Activated effector memory CD4-positive, alpha-beta T cell treated with anti-CD3 and anti-CD28 coated beads, Interleukin-2, amount 50 U/mL, for 16 hours (primary cell): ENCODE results near the gene PRR33.

Experiments
- DNase-seq: peaks from one replicate; pipeline ENCODE4 v3.0.0-alpha.2; 2020

The PRR33 gene

DNA sequence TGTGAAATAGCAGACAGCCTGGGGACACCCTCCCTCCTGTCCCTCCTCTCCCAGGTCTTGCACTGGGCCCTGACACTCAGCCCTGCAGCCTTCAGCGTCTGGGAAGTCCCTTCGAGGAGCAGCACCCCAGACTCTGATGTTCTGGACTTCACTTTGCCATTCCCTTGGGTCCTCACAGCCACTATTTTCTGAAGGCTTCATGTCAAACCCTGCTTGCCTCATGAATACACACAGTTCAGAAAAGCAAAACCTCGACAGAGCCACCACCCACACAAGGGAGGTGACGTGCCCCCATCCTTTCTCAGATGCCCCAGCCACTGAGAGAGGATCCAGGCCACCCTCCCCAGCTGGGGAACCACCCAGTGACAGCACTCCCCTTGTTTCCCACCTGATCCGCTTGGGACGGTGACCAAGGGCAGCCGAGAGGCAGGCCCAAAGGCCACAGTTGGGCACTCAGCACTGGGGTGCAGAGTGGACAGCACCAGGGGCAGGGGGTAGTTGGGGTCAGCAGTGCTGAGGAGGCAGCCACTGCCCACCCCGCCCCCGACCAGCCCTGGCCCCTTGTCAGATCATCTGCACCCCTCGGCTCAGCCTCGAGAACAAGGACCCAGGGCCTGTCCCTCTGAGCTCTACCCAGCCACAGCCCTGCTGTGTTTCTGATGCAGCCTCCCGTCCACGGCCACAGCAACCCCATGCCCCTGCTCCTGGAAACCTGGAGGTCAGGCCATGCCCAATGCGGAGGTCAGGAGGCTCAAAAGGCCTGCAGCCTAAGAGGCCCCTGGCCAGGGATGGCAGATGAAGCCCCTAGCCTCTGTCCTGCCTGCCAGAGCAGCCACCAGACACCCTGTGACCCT is 24.7 kb upstream of the PRR33 start:
- DNase-seq, result no peak

DNA sequence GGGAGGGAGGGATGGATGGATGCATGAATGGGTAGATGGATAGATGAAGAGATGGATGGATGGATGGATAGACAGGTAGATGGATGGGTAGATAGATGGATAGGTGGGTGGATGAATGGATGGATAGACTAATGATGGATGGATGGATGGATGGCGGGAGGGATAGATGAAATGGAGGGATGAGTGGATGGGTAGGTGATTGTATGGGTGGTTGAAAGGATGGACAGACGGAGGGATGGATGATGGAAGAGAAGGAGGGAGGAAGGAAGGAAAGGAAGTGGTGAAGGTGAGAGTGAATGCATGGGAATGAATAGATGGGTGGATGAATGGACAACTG is 24.1 kb upstream of the PRR33 start:
- no peak for DNase-seq

GRCh38 chr11:1913271-1914060 is 21.8 kb upstream of the PRR33 start:
- DNase-seq, result no peak

DNA sequence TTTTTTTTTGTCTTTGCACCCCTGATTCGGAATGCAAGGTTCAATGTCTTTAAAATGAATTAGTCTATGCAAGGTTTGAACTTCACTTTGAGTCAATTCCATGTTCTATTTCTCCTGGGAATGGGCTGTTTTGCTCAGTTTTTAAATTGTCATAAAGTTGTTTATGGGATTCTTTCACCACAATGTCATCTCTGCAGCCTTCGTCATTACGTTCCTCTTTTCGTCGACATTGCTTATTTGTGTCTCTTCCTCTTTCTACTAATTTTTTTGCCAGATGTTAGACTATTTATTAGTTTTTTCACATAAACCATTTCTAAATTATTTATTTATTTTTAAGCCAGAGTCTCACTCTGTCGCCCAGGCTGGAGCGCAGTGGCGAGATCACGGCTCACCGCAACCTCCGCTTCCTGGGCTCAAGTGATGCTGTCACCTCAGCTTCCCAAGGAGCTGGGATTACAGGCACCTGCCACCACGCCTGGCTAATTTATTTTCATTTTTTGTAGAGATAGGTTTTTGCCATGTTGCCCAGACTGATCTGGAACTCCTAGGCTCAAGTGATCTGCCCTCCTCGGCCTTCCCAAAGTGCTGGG is 20.7 kb upstream of the PRR33 start:
- no peak for DNase-seq

DNA sequence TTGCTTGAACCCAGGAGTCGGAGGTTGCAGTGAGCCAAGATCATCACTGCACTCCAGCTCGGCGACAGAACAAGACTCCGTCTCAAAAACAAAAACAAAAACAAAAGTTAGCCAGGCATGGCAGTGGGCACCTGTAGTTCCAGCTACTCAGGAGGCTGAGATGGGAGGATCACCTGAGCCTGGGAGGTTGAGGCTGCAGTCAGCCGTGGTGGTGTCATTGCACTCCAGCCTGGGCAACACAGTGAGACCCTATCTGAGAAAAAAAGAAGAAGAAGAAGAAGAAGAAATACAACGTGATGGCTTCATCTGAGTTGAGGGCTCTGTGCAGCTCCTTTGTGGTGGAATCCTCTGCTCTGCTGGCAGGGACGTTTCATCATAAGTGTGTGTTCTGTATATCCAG is 17.8 kb upstream of the PRR33 start:
- no peak for DNase-seq

DNA sequence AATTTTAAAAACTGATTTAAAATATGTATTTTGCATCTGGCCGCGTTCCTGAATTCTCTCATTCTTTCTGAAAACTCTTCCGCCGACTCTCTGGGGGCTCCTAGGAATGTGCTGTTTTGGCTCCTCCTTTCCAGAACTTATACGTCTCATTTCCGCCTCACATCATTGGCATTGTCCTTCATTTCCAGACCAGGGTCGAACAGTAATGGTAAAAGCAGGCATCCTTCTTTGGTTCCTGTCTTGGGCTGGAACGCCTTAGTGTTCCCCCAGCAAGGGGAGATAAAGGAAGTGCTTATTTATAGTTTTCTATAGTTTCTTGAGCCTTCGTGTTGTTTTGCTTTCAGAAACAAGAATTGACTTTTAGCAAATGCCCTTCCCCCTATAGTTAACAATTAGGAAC is 16.9 kb upstream of the PRR33 start:
- no peak for DNase-seq

DNA sequence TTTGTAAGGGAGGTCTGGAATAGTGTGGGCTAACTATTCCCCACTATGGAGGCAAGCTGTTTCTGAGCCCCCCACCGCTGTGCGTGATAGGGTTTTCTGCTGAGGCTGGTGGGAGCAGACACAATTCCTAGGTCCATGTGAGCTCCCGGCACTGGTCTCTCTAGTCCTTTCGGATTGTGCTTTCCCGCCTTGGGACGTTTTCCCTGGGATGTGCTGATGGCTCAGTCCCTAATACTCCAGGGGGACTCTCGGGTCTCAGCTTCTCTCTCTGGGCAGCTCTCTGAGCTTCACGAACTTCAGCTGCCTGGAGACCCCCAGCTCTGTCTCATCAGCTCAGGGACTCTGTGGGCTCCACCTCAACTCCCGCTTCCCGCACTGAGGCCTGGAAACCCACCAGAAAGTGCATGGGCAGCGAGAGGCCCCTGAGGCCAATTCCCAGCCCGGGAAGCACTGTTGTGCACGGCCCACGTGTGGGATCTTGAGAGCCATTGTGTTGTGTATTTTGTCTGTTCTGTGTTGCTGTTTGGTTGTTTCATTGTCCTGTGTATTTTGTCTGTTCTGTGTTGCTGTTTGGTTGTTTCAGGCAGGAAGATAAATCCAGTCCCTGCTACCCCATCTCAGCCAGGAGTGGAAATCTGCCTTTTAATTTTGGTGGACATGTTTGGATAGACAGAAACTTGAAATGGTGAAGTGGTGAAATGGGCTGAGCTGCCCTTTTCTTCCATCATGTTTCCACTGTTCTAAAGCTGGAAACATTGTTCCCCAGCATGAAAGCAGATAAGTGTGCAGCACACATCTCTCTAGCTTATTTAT is 15.1 kb upstream of the PRR33 start:
- no peak for DNase-seq

DNA sequence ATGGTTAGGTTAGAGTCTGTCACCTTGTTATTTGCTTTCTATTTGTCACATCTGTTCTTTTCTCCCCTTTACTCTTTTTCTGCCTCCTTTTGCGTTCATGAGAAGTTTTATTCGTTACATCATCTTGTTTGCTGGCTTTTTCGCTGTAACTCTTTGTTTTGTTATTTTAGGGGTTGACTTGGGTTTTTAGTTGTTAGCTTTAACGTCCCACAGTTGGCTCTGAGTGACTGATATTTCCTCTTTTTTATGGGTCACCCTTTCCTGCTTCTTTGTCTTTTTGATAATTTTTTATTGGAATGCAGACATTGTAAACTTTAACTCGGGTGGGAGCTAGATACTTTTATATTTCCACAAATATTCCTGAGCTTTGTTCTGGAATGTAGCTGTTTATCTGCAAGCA is 14.5 kb upstream of the PRR33 start:
- no peak for DNase-seq

DNA sequence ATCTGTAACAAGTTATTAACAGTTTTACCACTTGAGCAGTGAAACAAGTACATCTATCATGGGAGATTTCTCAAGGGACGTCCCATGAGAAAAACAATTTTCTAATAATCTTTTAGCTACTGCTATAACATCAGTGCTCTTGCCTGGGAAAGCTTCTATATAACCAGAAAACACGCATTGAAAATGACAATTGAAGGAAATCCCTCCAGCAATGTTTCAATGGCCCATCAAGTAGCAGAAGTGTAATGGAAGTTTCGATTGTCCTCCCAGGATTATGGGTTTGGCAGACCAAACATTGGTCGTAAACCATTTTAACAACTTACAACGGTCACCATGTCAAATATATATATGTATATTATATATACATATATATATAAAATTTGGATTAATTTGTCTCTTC is 8.0 kb upstream of the PRR33 start:
- DNase-seq, result no peak

DNA sequence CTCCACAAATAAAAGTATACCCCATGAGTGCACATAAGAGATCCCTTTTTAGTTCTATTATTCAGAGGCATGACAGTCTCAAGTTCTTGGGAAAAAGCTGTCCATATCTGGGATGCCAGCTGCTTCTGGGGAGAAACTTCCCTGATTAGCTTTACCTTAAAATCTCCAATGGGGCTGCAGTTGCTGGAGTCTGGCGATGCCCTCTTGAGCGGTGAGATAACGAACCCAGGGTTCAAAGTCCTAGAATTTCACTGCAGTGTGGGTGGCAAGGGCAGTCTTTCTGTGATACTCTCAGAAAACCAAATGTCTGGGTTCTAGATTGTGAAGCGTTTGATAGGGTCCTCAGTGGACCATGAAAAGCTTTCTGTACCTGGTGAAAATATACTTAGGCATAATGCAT is 7.4 kb upstream of the PRR33 start:
- DNase-seq, result no peak

- DNase-seq, result no peak
Measured at GRCh38 chr11:1896923-1897322, 5.2 kb upstream of the PRR33 start.

- no peak for DNase-seq
Measured at GRCh38 chr11:1896468-1896867, 4.8 kb upstream of the PRR33 start.

DNA sequence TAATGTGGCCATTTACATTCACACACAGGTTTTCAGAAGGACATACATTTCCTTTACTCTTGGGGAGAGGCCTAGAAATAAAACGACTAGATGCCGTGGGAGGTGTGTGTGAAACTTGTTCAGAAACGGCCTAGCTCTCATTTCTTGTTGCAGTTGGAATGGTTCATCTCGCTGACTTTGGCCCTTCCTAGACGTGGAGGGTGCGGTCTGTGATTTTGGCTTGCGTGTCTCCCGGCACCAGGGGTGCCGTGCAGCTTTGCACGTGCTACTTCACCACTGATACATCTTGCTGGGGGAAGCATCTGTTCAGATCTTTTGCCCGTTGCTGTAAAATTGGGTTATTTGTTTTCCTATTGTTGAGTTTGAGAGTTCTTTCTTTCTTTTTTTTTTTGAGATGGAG is 3.1 kb upstream of the PRR33 start:
- DNase-seq, result no peak

DNA sequence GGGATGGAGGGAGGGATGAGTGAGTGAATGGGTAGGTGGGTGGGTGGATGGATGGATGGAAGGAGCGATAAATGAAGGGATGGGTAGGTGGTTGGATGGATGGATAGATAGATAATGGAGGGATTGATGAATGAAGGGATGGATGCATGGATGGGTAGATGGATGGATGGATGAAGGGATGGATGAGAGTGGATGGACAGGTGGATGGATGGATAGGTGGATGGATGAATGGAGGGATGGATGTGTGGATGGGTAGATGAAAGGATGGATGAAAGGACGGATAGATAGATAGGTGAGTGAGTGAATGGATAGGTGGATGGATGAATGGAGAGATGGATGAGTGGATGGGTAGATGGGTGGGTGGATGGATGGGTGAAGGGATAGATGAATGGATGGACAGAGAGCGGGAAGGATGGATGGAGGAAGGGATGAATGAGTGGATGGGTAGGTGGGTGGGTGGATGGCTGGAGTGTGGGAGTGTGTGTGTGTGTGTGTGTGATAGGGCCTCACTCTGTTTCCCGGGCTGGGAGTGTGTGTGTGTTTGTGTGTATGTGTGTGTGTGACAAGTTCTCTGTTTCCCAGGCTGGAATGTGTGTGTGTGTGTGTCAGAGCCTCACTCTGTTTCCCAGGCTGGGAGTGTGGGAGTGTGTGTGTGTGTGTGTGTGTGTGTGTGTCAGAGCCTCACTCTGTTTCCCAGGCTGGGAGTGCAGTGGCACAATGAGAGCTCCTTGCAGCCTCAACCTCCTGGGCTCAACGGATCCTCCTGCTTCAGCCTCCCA is 2.1 kb upstream of the PRR33 start:
- no peak for DNase-seq

- no peak for DNase-seq
Measured at GRCh38 chr11:1892558-1892957, 863 bp upstream of the PRR33 start.

- DNase-seq, result no peak
Measured at GRCh38 chr11:1892116-1892515, 421 bp upstream of the PRR33 start.

GRCh38 chr11:1890856-1891830 is 552 bp downstream of the PRR33 start:
- DNase-seq, result no peak

- peak; percentile 61 for DNase-seq
Measured at GRCh38 chr11:1889941-1890855, 1.5 kb downstream of the PRR33 start.

DNA sequence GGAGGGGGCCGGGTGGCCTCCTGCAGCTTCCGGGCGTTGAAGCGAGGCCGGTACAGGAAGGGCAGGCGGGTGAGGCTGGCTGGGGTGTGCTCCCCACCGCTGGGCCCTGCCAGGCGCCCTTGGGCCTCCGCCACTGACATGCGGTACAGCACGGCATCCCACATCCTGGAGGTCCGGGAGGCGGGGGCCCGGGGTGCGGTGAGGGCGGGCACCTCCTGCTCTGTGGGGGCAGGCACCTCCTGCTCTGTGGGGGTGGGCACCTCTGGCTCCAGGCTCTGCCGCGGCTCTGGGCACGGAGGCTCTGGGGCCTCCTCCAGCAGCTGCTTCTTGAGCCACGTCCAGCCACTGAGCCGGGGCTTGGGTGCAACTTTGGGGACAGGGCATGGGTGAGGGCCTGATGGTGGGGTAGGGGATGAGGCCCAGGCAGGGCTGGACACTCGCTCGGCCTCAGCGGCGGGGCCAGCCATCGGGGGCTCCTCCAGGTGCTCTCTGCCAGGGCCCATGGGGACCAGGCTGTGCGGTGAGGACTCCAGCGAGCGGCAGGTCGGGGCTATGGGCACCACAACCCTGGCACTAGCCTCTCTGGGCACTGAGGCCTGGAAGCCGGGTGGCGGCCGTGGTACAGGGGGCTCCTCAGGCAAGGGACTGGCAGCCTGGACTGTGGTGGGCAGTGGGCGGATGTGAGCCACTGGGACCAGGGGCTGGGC is 2.3 kb downstream of the PRR33 start:
- DNase-seq, result peak; percentile 88
